SHP77 (cell line): ENCODE data around the gene PRKG2.

Experiments
- DNase-seq, 2 experiments: peaks; one replicate each; lab custom pipeline; 2025; lab: John Stamatoyannopoulos, UW

Gene PRKG2

GRCh38 chr4:81217779-81218178, 2.8 kb upstream of the PRKG2 start:
- no peak for DNase-seq

GRCh38 chr4:81215931-81216330, 909 bp upstream of the PRKG2 start:
- no peak for DNase-seq

GRCh38 chr4:81214144-81214880, 710 bp downstream of the PRKG2 start:
- peak in 1 of 2 experiments; percentile 38 for DNase-seq

GRCh38 chr4:81213671-81214070, 1.4 kb downstream of the PRKG2 start:
- DNase-seq, result no peak

GRCh38 chr4:81211956-81212355, 3.1 kb downstream of the PRKG2 start:
- DNase-seq, result no peak

- DNase-seq, result no peak
These were observed 7.2 kb downstream of the PRKG2 start for GRCh38 chr4:81207828-81208227.

GRCh38 chr4:81205302-81205701, 9.7 kb downstream of the PRKG2 start:
- DNase-seq, result no peak

GRCh38 chr4:81204571-81204970, 10.5 kb downstream of the PRKG2 start:
- peak; percentile 31 to 59 for DNase-seq

- no peak for DNase-seq
These were observed 15.2 kb downstream of the PRKG2 start for GRCh38 chr4:81199831-81200230.

GRCh38 chr4:81198609-81199008, 16.4 kb downstream of the PRKG2 start:
- no peak for DNase-seq

GRCh38 chr4:81197864-81198524, 17.0 kb downstream of the PRKG2 start:
- DNase-seq, result peak; percentile 47 to 71

- no peak for DNase-seq
These were observed 18.8 kb downstream of the PRKG2 start for GRCh38 chr4:81196126-81196650.

- DNase-seq, result no peak
These were observed 19.5 kb downstream of the PRKG2 start for GRCh38 chr4:81195475-81195874.

GRCh38 chr4:81194286-81194685, 20.7 kb downstream of the PRKG2 start:
- DNase-seq, result no peak

GRCh38 chr4:81180916-81181315, 34.1 kb downstream of the PRKG2 start:
- DNase-seq, result no peak

- no peak for DNase-seq
These were observed 35.7 kb downstream of the PRKG2 start for GRCh38 chr4:81179326-81179725.

- DNase-seq, result no peak
These were observed 41.8 kb downstream of the PRKG2 start for GRCh38 chr4:81173213-81173612.

GRCh38 chr4:81166458-81167160, 48.4 kb downstream of the PRKG2 start:
- no peak for DNase-seq

- no peak for DNase-seq
These were observed 49.1 kb downstream of the PRKG2 start for GRCh38 chr4:81165861-81166430.

GRCh38 chr4:81164623-81165416, 50.2 kb downstream of the PRKG2 start:
- DNase-seq, result no peak

- no peak for DNase-seq
These were observed 50.9 kb downstream of the PRKG2 start for GRCh38 chr4:81164126-81164525.
